Thymus (tissue), 11 donors: Measurements from ENCODE around the gene MAGI2. TPM values are rescaled to one million over a fixed set of nuclear protein-coding genes. Genes with fewer than 3 reads are reported as not detected.

Source experiments
- DNase-seq, 9 donors: peaks; one replicate each; pipeline ENCODE4 v3.0.0-alpha.2; 2013; ENCODE audit warnings: low spot score in 9 of 9, low read depth in 6 of 9, missing footprints in 1 of 9
- H3K27ac ChIP-seq, 2 donors: one replicate each; pipeline ENCODE4 v1.5.1; 2013; ENCODE audit warnings: control low read depth in 1 of 2, low read depth in 1 of 2, low read length in 1 of 2, mild to moderate bottlenecking in 1 of 2, moderate library complexity in 1 of 2
- H3K27me3 ChIP-seq, 2 donors: one replicate each; pipeline ENCODE4 v1.5.1; 2013; ENCODE audit warnings: low read length in 1 of 2; ENCODE audit not compliant: control insufficient read depth in 2 of 2, insufficient read depth in 1 of 2
- H3K36me3 ChIP-seq, 2 donors: one replicate each; pipeline ENCODE4 v1.5.1; 2013; ENCODE audit warnings: low read length in 1 of 2, mild to moderate bottlenecking in 1 of 2, moderate library complexity in 1 of 2; ENCODE audit not compliant: control insufficient read depth in 2 of 2, insufficient read depth in 2 of 2
- H3K4me1 ChIP-seq, 2 donors: one replicate each; pipeline ENCODE4 v1.5.1; 2013; ENCODE audit warnings: low read length in 2 of 2; ENCODE audit not compliant: control insufficient read depth in 2 of 2, insufficient read depth in 2 of 2
- H3K4me3 ChIP-seq, 2 donors: one replicate each; pipeline ENCODE4 v1.5.1; 2013; ENCODE audit warnings: low read length in 2 of 2, control low read depth in 1 of 2, mild to moderate bottlenecking in 1 of 2
- H3K9me3 ChIP-seq, 2 donors: one replicate each; pipeline ENCODE4 v1.5.1; 2013; ENCODE audit warnings: low read length in 1 of 2, mild to moderate bottlenecking in 1 of 2; ENCODE audit not compliant: control insufficient read depth in 2 of 2, insufficient read depth in 1 of 2
- WGBS: extraction: QIAGEN DNeasy Blood & Tissue Kit; methylation state at CpG from one replicate; pipeline ENCODE4 v1.1.7; 2013; 5-methylcytosine and 5-hydroxymethylcytosine counted together
- polyA plus RNA-seq: library from polyadenylated mRNA; stranded (reverse); fragments of 200-250 nt; gene quantifications from one replicate; pipeline ENCODE4 v1.2.3, GENCODE V29; 2013
- total RNA-seq: library from RNA; stranded (reverse); fragments of 120-200 nt; gene quantifications from one replicate; pipeline ENCODE4 v1.2.4, GENCODE V29; 2013
- donor health status: healthy.

The MAGI2 gene
- total and polyA plus RNA-seq, 2 donors: 0.42 to 1.7 TPM

GRCh38 chr7:78473021-78473420, 980.4 kb downstream of the MAGI2 start:
- no peak for DNase-seq
- Histone ChIP-seq H3K27me3 (no peaks in the 10 kb centered on the region), H3K36me3 (no peaks in the 10 kb centered on the region), H3K4me3 (no peak overlapping the region), H3K27ac (no peak overlapping the region), H3K9me3 (no peaks in the 10 kb centered on the region), H3K4me1 (no peaks in the 10 kb centered on the region)
- 87% methylated on average over 1 of the region's 1 CpG for WGBS

DNA sequence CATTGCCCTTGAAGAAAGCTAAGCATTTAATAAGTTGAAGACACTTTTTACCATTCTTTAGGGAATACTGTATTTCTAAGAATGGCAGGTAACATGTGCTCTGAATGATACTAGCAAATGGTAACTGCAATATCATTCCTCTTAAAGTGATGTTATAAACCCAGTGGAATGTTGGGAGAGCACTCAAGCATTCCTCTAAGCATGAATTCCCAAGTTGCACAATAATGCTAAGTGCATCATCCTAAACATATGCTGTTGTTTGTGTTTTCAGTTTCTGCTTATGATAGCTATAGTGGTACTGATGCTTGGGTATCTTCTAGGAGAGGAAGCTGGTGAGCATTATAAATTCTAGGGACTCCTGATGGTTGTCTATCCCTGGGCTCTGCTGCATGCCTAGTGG, 980.9 kb downstream of the MAGI2 start:
- H3K4me3 ChIP-seq: no peak overlapping the region
- no peaks in the 10 kb centered on the region for H3K4me1 ChIP-seq
- no peaks in the 10 kb centered on the region for H3K36me3 ChIP-seq
- H3K27me3 ChIP-seq: no peaks in the 10 kb centered on the region
- H3K27ac ChIP-seq: no peak overlapping the region
- H3K9me3 ChIP-seq: no peaks in the 10 kb centered on the region
- no peak for DNase-seq

DNA sequence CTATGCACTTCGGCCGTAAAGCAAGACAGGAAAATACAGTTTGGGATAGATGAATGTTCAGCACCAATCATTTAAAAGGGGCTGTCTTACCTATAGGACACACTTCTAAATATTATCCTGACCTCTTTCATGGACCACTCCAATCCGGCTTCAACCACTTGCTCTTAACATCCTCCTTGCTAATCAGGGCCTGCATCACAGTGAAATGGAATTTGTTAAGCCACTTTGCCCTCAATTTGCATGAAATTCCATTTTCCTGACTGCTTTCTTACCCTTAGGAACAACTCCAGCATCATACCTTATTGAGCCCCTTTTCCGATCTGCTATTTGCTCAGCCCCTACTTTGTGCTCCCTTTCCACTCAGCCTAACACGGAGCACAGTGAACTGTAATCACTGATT, 987.6 kb downstream of the MAGI2 start:
- no peak overlapping the region for H3K4me3 ChIP-seq
- H3K27ac ChIP-seq: no peak overlapping the region
- 81% methylated on average over 5 of the region's 5 CpGs for WGBS
- no peaks in the 10 kb centered on the region for H3K36me3 ChIP-seq
- no peaks in the 10 kb centered on the region for H3K9me3 ChIP-seq
- DNase-seq: no peak
- H3K27me3 ChIP-seq: no peaks in the 10 kb centered on the region
- H3K4me1 ChIP-seq: no peaks in the 10 kb centered on the region

DNA sequence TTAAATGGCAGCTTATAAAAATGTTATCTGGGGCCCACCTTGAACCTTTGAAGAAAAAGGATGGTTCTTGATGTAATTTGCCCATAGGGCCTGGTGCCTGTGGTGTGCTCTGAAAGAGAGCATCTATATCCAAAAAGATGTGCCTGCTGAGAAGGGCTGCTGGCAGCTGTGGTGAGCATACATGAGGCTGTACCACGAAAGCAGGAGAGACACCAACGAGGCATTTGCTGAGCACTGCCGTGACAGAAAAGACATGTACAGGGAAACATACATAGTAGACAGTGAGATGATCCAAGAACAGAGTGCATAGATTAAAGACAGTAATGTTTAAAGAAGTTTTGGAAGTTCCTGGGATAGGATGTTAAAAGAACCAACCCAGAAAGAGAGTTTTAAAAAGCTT, 990.4 kb downstream of the MAGI2 start:
- Histone ChIP-seq H3K4me3 (no peak overlapping the region), H3K9me3 (no peaks in the 10 kb centered on the region), H3K4me1 (no peaks in the 10 kb centered on the region), H3K27ac (no peak overlapping the region), H3K27me3 (no peaks in the 10 kb centered on the region), H3K36me3 (no peaks in the 10 kb centered on the region)
- 96% methylated on average over 3 of the region's 3 CpGs for WGBS
- DNase-seq: no peak

DNA sequence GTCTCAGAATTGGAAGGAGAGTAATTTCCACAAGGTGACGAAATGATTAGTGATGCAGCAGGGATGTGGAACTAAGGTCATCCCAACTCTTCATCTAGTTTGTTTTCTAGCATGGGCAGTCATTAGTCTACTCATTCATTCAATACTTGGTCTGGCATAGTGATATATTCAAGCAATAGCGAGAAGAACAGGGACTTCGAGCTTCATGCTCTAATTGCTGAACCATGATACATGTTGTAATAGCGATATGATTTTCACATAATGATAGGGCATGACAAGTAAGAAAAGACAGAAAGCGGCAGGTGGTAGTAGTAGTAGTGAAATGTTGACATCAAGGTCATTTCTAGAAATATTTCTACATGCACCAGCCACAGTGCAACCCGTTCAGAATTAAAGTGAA, 1002.8 kb downstream of the MAGI2 start:
- H3K27ac ChIP-seq: no peak overlapping the region
- no peak overlapping the region for H3K4me3 ChIP-seq
- no peaks in the 10 kb centered on the region for H3K9me3 ChIP-seq
- H3K4me1 ChIP-seq: no peaks in the 10 kb centered on the region
- WGBS: 75% methylated on average over 6 of the region's 6 CpGs
- no peaks in the 10 kb centered on the region for H3K27me3 ChIP-seq
- DNase-seq: no peak
- no peaks in the 10 kb centered on the region for H3K36me3 ChIP-seq

DNA sequence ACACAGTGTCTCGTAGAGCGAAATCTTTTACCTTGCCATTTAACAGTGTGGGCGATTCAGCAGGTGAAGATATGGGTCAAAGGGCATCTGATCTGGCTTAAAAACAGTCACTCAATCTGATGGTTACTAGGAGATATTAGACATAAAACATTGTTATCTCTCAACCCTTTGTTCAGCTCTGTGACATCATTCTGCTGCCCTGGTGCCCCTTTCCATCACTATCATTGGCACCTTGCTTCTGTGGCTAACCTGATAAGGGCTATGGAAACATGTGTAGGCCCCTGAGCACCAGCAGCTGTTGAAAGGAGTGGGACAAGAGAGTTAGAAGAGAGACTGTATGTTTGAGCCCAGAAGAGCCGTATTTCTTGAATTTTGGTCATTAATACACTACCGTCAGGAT, 1004.6 kb downstream of the MAGI2 start:
- 95% methylated on average over 5 of the region's 5 CpGs for WGBS
- Histone ChIP-seq H3K4me1 (no peaks in the 10 kb centered on the region), H3K27me3 (no peaks in the 10 kb centered on the region), H3K4me3 (no peak overlapping the region), H3K36me3 (no peaks in the 10 kb centered on the region), H3K27ac (no peak overlapping the region), H3K9me3 (no peaks in the 10 kb centered on the region)
- DNase-seq: no peak

GRCh38 chr7:78444267-78444666, 1009.2 kb downstream of the MAGI2 start:
- no peaks in the 10 kb centered on the region for H3K4me1 ChIP-seq
- WGBS: 28% methylated on average over 2 of the region's 2 CpGs
- no peak for DNase-seq

GRCh38 chr7:78443811-78444210, 1009.7 kb downstream of the MAGI2 start:
- no peak for DNase-seq
- H3K36me3 ChIP-seq: no peaks in the 10 kb centered on the region
- H3K9me3 ChIP-seq: no peaks in the 10 kb centered on the region
- no peak overlapping the region for H3K4me3 ChIP-seq
- WGBS: 72% methylated on average over 4 of the region's 4 CpGs
- no peak overlapping the region for H3K27ac ChIP-seq
- no peaks in the 10 kb centered on the region for H3K27me3 ChIP-seq
- H3K4me1 ChIP-seq: no peaks in the 10 kb centered on the region

More at GRCh38 chr7:78444267-78444666, 1009.2 kb downstream of the MAGI2 start:
- H3K4me3 ChIP-seq: no peak overlapping the region
- H3K36me3 ChIP-seq: no peaks in the 10 kb centered on the region
- no peak overlapping the region for H3K27ac ChIP-seq
- no peaks in the 10 kb centered on the region for H3K27me3 ChIP-seq
- no peaks in the 10 kb centered on the region for H3K9me3 ChIP-seq

DNA sequence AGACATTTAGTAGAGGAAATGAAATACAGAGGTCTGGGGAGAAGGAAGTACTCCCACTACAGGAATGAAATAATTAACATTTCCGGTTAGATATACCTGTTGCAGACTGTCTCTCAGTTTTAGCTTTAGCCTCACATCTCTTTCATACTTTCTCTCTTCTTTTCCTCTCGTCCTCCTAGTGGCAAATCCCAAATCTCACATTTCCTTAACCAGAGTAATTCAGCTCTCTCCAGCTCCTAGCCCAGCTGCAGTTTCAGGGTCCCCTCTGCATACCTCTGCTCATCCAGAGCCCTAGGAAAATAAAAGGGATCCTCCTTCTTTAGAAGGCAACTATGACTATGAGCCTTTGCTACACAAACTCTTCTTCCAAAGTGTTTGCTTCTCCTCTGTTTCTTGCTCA, 1011.7 kb downstream of the MAGI2 start:
- Histone ChIP-seq H3K4me1 (no peaks in the 10 kb centered on the region), H3K27me3 (no peaks in the 10 kb centered on the region), H3K27ac (no peak overlapping the region), H3K9me3 (no peaks in the 10 kb centered on the region), H3K4me3 (no peak overlapping the region), H3K36me3 (no peaks in the 10 kb centered on the region)
- 61% methylated on average over 2 of the region's 2 CpGs for WGBS
- no peak for DNase-seq

DNA sequence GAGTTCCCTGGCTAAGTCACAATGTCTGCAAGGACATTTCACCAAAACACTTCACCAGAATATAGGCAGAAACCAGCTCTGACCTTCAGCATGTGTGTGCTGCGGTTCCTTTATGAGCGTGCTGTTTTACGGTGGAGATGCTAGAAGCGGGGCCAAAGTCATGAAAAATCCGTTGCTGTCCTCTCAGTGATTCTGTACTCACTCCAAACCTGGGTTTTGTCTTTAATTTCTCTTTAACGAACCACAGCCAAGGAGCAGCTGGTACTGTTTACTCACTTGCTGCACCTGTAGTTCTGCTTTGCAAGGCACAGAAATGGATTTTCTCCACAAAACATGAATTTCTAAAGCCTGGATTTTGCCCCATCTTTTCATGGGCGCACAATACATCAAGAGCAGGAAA, 1015.0 kb downstream of the MAGI2 start:
- Histone ChIP-seq H3K27ac (no peak overlapping the region), H3K4me3 (no peak overlapping the region), H3K36me3 (no peaks in the 10 kb centered on the region), H3K9me3 (no peaks in the 10 kb centered on the region), H3K4me1 (no peaks in the 10 kb centered on the region), H3K27me3 (no peaks in the 10 kb centered on the region)
- no peak for DNase-seq
- WGBS: 95% methylated on average over 7 of the region's 7 CpGs
